Fibroblast of villous mesenchyme (primary cell): ENCODE results near the gene ADIPOR2. TPM values are rescaled to one million over a fixed set of nuclear protein-coding genes. Genes with fewer than 3 reads are reported as not detected.
"Not testable (repeated sequence)": the region's sequence is repeated elsewhere in the genome, so short reads cannot be mapped to it uniquely, and the experiment has no call there.

Source experiments
- DNase-seq: peaks from one replicate; pipeline ENCODE4 v3.0.0-alpha.2; 2010; ENCODE audit warnings: low read depth
- H3K4me3 ChIP-seq: 2 replicates; pipeline ENCODE4 v1.5.1; 2011; ENCODE audit warnings: low read depth, mild to moderate bottlenecking, low read length
- CTCF ChIP-seq: IDR thresholded peaks from 2 replicates; pipeline ENCODE4 v1.5.1; 2012; ENCODE audit warnings: low read depth, mild to moderate bottlenecking, low read length; ENCODE audit not compliant: insufficient read depth
- total RNA-seq: library from RNA; depleted of rRNA; stranded (reverse); fragments of >200 nt; gene quantifications from 2 replicates; pipeline ENCODE4 v1.2.3, GENCODE V29; 2012

ADIPOR2 gene
- total RNA-seq, 1 donor, result 48.8 TPM

GRCh38 chr12:1680804-1681492 lies 9.9 kb upstream of the ADIPOR2 start:
- no peak for DNase-seq
- no peak overlapping the region for H3K4me3 ChIP-seq
- TF ChIP-seq CTCF, result no peak

GRCh38 chr12:1681493-1681807 lies 9.4 kb upstream of the ADIPOR2 start:
- no peak overlapping the region for H3K4me3 ChIP-seq
- no peak for TF ChIP-seq CTCF
- no peak for DNase-seq

- no peak for TF ChIP-seq CTCF
- no peak overlapping the region for H3K4me3 ChIP-seq
- DNase-seq, result no peak
Measured at GRCh38 chr12:1688086-1688710, 2.7 kb upstream of the ADIPOR2 start.

GRCh38 chr12:1691123-1692007 lies 495 bp downstream of the ADIPOR2 start:
- H3K4me3 ChIP-seq, result peak overlapping the region; percentile 91
- peak; percentile 47 for DNase-seq

GRCh38 chr12:1692226-1692625 lies 1.4 kb downstream of the ADIPOR2 start:
- no peak for DNase-seq
- TF ChIP-seq CTCF, result no peak

More at GRCh38 chr12:1691123-1692007, 495 bp downstream of the ADIPOR2 start:
- no peak for TF ChIP-seq CTCF

GRCh38 chr12:1692895-1693610 lies 2.2 kb downstream of the ADIPOR2 start:
- DNase-seq, result no peak
- H3K4me3 ChIP-seq, result no peak overlapping the region
- no peak for TF ChIP-seq CTCF

More at GRCh38 chr12:1692226-1692625, 1.4 kb downstream of the ADIPOR2 start:
- H3K4me3 ChIP-seq, result peak overlapping the region; percentile 91

- not testable (repeated sequence) for H3K4me3 ChIP-seq, DNase-seq
Measured at GRCh38 chr12:1695097-1695496, 4.2 kb downstream of the ADIPOR2 start.
